Hematopoietic multipotent progenitor cell treated with erythropoietin and hydrocortisone succinate and interleukin-3 and kit ligand, for 6 days (in vitro differentiated cells): Measurements from ENCODE around the gene CYP27A1.
"Not testable (repeated sequence)": the region's sequence is repeated elsewhere in the genome, so short reads cannot be mapped to it uniquely, and the experiment has no call there.

ENCODE experiments used
- DNase-seq: peaks from one replicate; pipeline ENCODE4 v3.0.0-alpha.2; 2015

The CYP27A1 gene

GRCh38 chr2:218781691-218782527, at the start of gene CYP27A1:
Gene CYP27A1 (plus strand): TSS chr2:218782147. CDS start chr2:218782183, 36 bp downstream.
- DNase-seq, result no peak

- no peak for DNase-seq
These were observed 49.2 kb upstream of the CYP27A1 start for GRCh38 chr2:218732761-218733158.

- DNase-seq, result peak; percentile 62
These were observed 48.6 kb upstream of the CYP27A1 start for GRCh38 chr2:218733171-218734021.

GRCh38 chr2:218734190-218734975, 47.6 kb upstream of the CYP27A1 start:
- no peak for DNase-seq

GRCh38 chr2:218736531-218736930, 45.4 kb upstream of the CYP27A1 start:
- no peak for DNase-seq

GRCh38 chr2:218743068-218743467, 38.9 kb upstream of the CYP27A1 start:
- DNase-seq, result no peak

- no peak for DNase-seq
These were observed 37.3 kb upstream of the CYP27A1 start for GRCh38 chr2:218744615-218745014.

GRCh38 chr2:218745160-218745558, 36.8 kb upstream of the CYP27A1 start:
- DNase-seq, result peak; percentile 50

- DNase-seq, result no peak
These were observed 36.1 kb upstream of the CYP27A1 start for GRCh38 chr2:218745559-218746469.

GRCh38 chr2:218746470-218746795, 35.5 kb upstream of the CYP27A1 start:
- no peak for DNase-seq

GRCh38 chr2:218746960-218747359, 35.0 kb upstream of the CYP27A1 start:
- DNase-seq, result no peak

- DNase-seq, result no peak
These were observed 33.1 kb upstream of the CYP27A1 start for GRCh38 chr2:218748741-218749441.

GRCh38 chr2:218754201-218754600, 27.7 kb upstream of the CYP27A1 start:
- DNase-seq, result no peak

GRCh38 chr2:218754781-218755180, 27.2 kb upstream of the CYP27A1 start:
- DNase-seq, result no peak

- DNase-seq, result no peak
These were observed 26.8 kb upstream of the CYP27A1 start for GRCh38 chr2:218755198-218755566.

- no peak for DNase-seq
These were observed 26.2 kb upstream of the CYP27A1 start for GRCh38 chr2:218755567-218756404.

- DNase-seq, result no peak
These were observed 25.2 kb upstream of the CYP27A1 start for GRCh38 chr2:218756599-218757377.

GRCh38 chr2:218761795-218762194, 20.2 kb upstream of the CYP27A1 start:
- no peak for DNase-seq

- DNase-seq, result not testable (repeated sequence)
These were observed 9.2 kb upstream of the CYP27A1 start for GRCh38 chr2:218772759-218773158.

GRCh38 chr2:218773881-218774280, 8.1 kb upstream of the CYP27A1 start:
- no peak for DNase-seq
